Neural cell (in vitro differentiated cells): ENCODE results near the gene DENND4B. TPM values are rescaled to one million over a fixed set of nuclear protein-coding genes. Genes with fewer than 3 reads are reported as not detected.

ENCODE experiments used
- H2AFZ ChIP-seq: fragments of 200-600, 300-800 bp; sonication (generic), shearing (Covaris generic); 2 replicates; pipeline ENCODE4 v1.6.0; 2014; ENCODE audit warnings: low read depth, mild to moderate bottlenecking, antibody characterized with exemption, low read length, moderate library complexity
- H3F3A ChIP-seq: fragments of 200-600 bp; shearing (Covaris generic); 2 replicates; pipeline ENCODE4 v1.6.1; 2016; ENCODE audit warnings: mild to moderate bottlenecking, moderate library complexity, mixed read lengths, antibody characterized with exemption, low read length; ENCODE audit not compliant: insufficient read depth, poor library complexity, severe bottlenecking
- H3K27ac ChIP-seq: fragments of 200-600, 300-800 bp; sonication (generic), shearing (Covaris generic); 2 replicates; pipeline ENCODE4 v1.5.1; 2014; ENCODE audit warnings: mild to moderate bottlenecking, low read length, moderate library complexity
- H3K27me3 ChIP-seq: fragments of 300-800, 200-600 bp; sonication (generic), shearing (Covaris generic); 2 replicates; pipeline ENCODE4 v1.6.0; 2014; ENCODE audit warnings: mild to moderate bottlenecking, low read depth, low read length, moderate library complexity; ENCODE audit not compliant: insufficient read depth
- H3K36me3 ChIP-seq: fragments of 300-800, 200-600 bp; sonication (generic), shearing (Covaris generic); 2 replicates; pipeline ENCODE4 v1.5.1; 2014; ENCODE audit warnings: mild to moderate bottlenecking, antibody characterized with exemption, low read length, moderate library complexity; ENCODE audit not compliant: insufficient read depth
- H3K4me2 ChIP-seq: fragments of 300-800, 200-600 bp; sonication (generic), shearing (Covaris generic); 2 replicates; pipeline ENCODE4 v1.6.0; 2014; ENCODE audit warnings: mild to moderate bottlenecking, low read length
- H3K4me3 ChIP-seq: fragments of 300-800, 200-600 bp; sonication (generic), shearing (Covaris generic); 2 replicates; pipeline ENCODE4 v1.5.1; 2014; ENCODE audit warnings: mild to moderate bottlenecking, low read length, moderate library complexity
- H3K79me2 ChIP-seq: fragments of 200-600 bp; shearing (Covaris generic); replicated peaks from 2 replicates; pipeline ENCODE4 v1.6.0; 2014; ENCODE audit warnings: mild to moderate bottlenecking, low read length, moderate library complexity; ENCODE audit not compliant: insufficient read depth
- H3K9ac ChIP-seq: fragments of 300-800, 200-600 bp; sonication (generic), shearing (Covaris generic); 2 replicates; pipeline ENCODE4 v1.6.1; 2016; ENCODE audit warnings: mild to moderate bottlenecking, low read length, mixed read lengths
- H3K9me2 ChIP-seq: fragments of 200-600 bp; shearing (Covaris generic); 2 replicates; pipeline ENCODE4 v1.6.1; 2016; ENCODE audit warnings: mild to moderate bottlenecking, low read length, mixed read lengths; ENCODE audit not compliant: insufficient read depth
- H3K9me3 ChIP-seq: fragments of 200-600, 300-800 bp; sonication (generic), shearing (Covaris generic); 2 replicates; pipeline ENCODE4 v1.6.1; 2016; ENCODE audit warnings: mild to moderate bottlenecking, mixed run types, low read length, moderate library complexity, mixed read lengths
- H4K20me1 ChIP-seq: fragments of 200-600 bp; shearing (Covaris generic); 2 replicates; pipeline ENCODE4 v1.6.1; 2016; ENCODE audit warnings: mild to moderate bottlenecking, mixed run types; ENCODE audit not compliant: insufficient read depth
- CTCF ChIP-seq: fragments of 450-650 bp; IDR thresholded peaks from 2 replicates; pipeline ENCODE4 v1.5.1; 2014; ENCODE audit warnings: antibody characterized with exemption, mild to moderate bottlenecking, moderate library complexity; ENCODE audit not compliant: poor library complexity, severe bottlenecking
- EP300 ChIP-seq: fragments of 450-650 bp; conservative IDR thresholded peaks from 2 replicates; pipeline ENCODE4 v1.6.1; 2014; ENCODE audit warnings: antibody characterized with exemption, mild to moderate bottlenecking, moderate library complexity; ENCODE audit not compliant: poor library complexity, severe bottlenecking
- EZH2 ChIP-seq: fragments of 200-600, 300-800 bp; shearing (Covaris generic), sonication (generic); IDR thresholded peaks from 2 replicates; pipeline ENCODE4 v1.6.1; 2014; ENCODE audit warnings: antibody characterized with exemption, low read length, borderline replicate concordance, mild to moderate bottlenecking; ENCODE audit not compliant: insufficient read depth, poor library complexity, severe bottlenecking
- MXI1 ChIP-seq: fragments of 450-650 bp; conservative IDR thresholded peaks from 2 replicates; pipeline ENCODE4 v1.6.1; 2014; ENCODE audit warnings: antibody characterized with exemption, mild to moderate bottlenecking; ENCODE audit not compliant: poor library complexity, severe bottlenecking
- POLR2AphosphoS5 ChIP-seq: IDR thresholded peaks from 2 replicates; pipeline ENCODE4 v1.6.1; 2012
- RAD21 ChIP-seq: fragments of 450-650 bp; conservative IDR thresholded peaks from 2 replicates; pipeline ENCODE4 v1.6.1; 2014; ENCODE audit warnings: antibody characterized with exemption, mild to moderate bottlenecking, moderate library complexity
- REST ChIP-seq: IDR thresholded peaks from 2 replicates; pipeline ENCODE4 v1.6.1; 2012; ENCODE audit warnings: borderline replicate concordance
- SMC3 ChIP-seq: fragments of 450-650 bp; conservative IDR thresholded peaks from 2 replicates; pipeline ENCODE4 v1.6.1; 2014; ENCODE audit warnings: antibody characterized with exemption, mild to moderate bottlenecking, moderate library complexity; ENCODE audit not compliant: poor library complexity
- TAF1 ChIP-seq: IDR thresholded peaks from 2 replicates; pipeline ENCODE4 v1.6.1; 2012; ENCODE audit warnings: low read depth
- polyA plus RNA-seq: library from polyadenylated mRNA; depleted of rRNA; stranded (reverse); fragments of >200 nt; gene quantifications from 2 replicates; pipeline ENCODE4 v1.2.3, GENCODE V29; 2014

DENND4B gene
- polyA plus RNA-seq, 1 donor from 2014 or later = 25.3 TPM

- H3K9me3 ChIP-seq = no peaks in the 10 kb centered on the region
- H2AFZ ChIP-seq = no peak overlapping the region
- no peak overlapping the region for H3K9ac ChIP-seq
- peaks cover 84% of the 10 kb centered on the region for H3K79me2 ChIP-seq
- no peaks in the 10 kb centered on the region for H3F3A ChIP-seq
- no peak overlapping the region for H3K4me3 ChIP-seq
- no peaks in the 10 kb centered on the region for H3K9me2 ChIP-seq
- no peak for TF ChIP-seq MXI1
- no peak for TF ChIP-seq CTCF
- no peak for TF ChIP-seq EZH2
- TF ChIP-seq REST = no peak
- no peak for TF ChIP-seq RAD21
- TF ChIP-seq POLR2AphosphoS5 = no peak
- no peak for TF ChIP-seq TAF1
- no peak for TF ChIP-seq SMC3
- no peak for TF ChIP-seq EP300
- H3K27me3 ChIP-seq = no peaks in the 10 kb centered on the region
- no peaks in the 10 kb centered on the region for H3K36me3 ChIP-seq
- H3K4me2 ChIP-seq = no peak overlapping the region
- no peak overlapping the region for H3K27ac ChIP-seq
- no peaks in the 10 kb centered on the region for H4K20me1 ChIP-seq
Observed at GRCh38 chr1:153908071-153908470, 38.4 kb downstream of the DENND4B start.

GRCh38 chr1:153907134-153907533 lies 39.4 kb downstream of the DENND4B start:
- H3K4me3 ChIP-seq = no peak overlapping the region
- H4K20me1 ChIP-seq = no peaks in the 10 kb centered on the region
- TF ChIP-seq POLR2AphosphoS5 (no peak), EP300 (no peak), REST (no peak), MXI1 (no peak), CTCF (no peak), EZH2 (no peak), RAD21 (no peak), TAF1 (no peak), SMC3 (no peak)
- H3F3A ChIP-seq = no peaks in the 10 kb centered on the region
- H3K36me3 ChIP-seq = no peaks in the 10 kb centered on the region
- peaks cover 85% of the 10 kb centered on the region for H3K79me2 ChIP-seq
- no peak overlapping the region for H3K27ac ChIP-seq
- H3K27me3 ChIP-seq = no peaks in the 10 kb centered on the region
- no peak overlapping the region for H3K4me2 ChIP-seq
- H3K9me2 ChIP-seq = no peaks in the 10 kb centered on the region
- no peak overlapping the region for H2AFZ ChIP-seq
- no peak overlapping the region for H3K9ac ChIP-seq
- no peaks in the 10 kb centered on the region for H3K9me3 ChIP-seq
